HUDEP-2 (cell line): ENCODE results near the gene CNTN5.

Experiments used
- DNase-seq, 76 experiments: peaks; one replicate each; lab custom pipeline; 2025; ENCODE audit not compliant: unreplicated experiment in 76 of 76; lab: John Stamatoyannopoulos, UW

The CNTN5 gene

GRCh38 chr11:100011697-100012096, 990.9 kb downstream of the CNTN5 start:
- DNase-seq = no peak

- no peak for DNase-seq
Measured at GRCh38 chr11:100013011-100013410, 992.3 kb downstream of the CNTN5 start.

GRCh38 chr11:100031973-100032372, 1011.2 kb downstream of the CNTN5 start:
- no peak for DNase-seq

GRCh38 chr11:100061006-100061405, 1040.3 kb downstream of the CNTN5 start:
- no peak for DNase-seq

- no peak for DNase-seq
Measured at GRCh38 chr11:100066399-100066798, 1045.7 kb downstream of the CNTN5 start.

- no peak for DNase-seq
Measured at GRCh38 chr11:100068116-100068515, 1047.4 kb downstream of the CNTN5 start.

GRCh38 chr11:100072131-100072530, 1051.4 kb downstream of the CNTN5 start:
- no peak for DNase-seq

- no peak for DNase-seq
Measured at GRCh38 chr11:100080381-100080780, 1059.6 kb downstream of the CNTN5 start.

GRCh38 chr11:100080821-100081220, 1060.1 kb downstream of the CNTN5 start:
- no peak for DNase-seq

GRCh38 chr11:100093698-100094097, 1072.9 kb downstream of the CNTN5 start:
- no peak for DNase-seq

GRCh38 chr11:100094121-100094865, 1073.5 kb downstream of the CNTN5 start:
- no peak for DNase-seq

GRCh38 chr11:100095809-100096208, 1075.1 kb downstream of the CNTN5 start:
- no peak for DNase-seq

GRCh38 chr11:100098560-100098959, 1077.8 kb downstream of the CNTN5 start:
- no peak for DNase-seq

- no peak for DNase-seq
Measured at GRCh38 chr11:100105255-100105981, 1084.7 kb downstream of the CNTN5 start.

- DNase-seq = no peak
Measured at GRCh38 chr11:100105982-100106358, 1085.2 kb downstream of the CNTN5 start.

GRCh38 chr11:100119176-100119575, 1098.4 kb downstream of the CNTN5 start:
- DNase-seq = no peak

GRCh38 chr11:100133114-100133513, 1112.4 kb downstream of the CNTN5 start:
- no peak for DNase-seq

GRCh38 chr11:100141201-100141600, 1120.5 kb downstream of the CNTN5 start:
- DNase-seq = no peak

- DNase-seq = peak in 1 of 76 experiments; percentile 4
Measured at GRCh38 chr11:100151944-100152343, 1131.2 kb downstream of the CNTN5 start.

GRCh38 chr11:100152766-100153165, 1132.0 kb downstream of the CNTN5 start:
- no peak for DNase-seq

GRCh38 chr11:100163471-100163870, 1142.7 kb downstream of the CNTN5 start:
- DNase-seq = no peak

- no peak for DNase-seq
Measured at GRCh38 chr11:100174881-100175280, 1154.1 kb downstream of the CNTN5 start.
